B cell (primary cell): ENCODE data around the gene PSTPIP1. TPM values are rescaled to one million over a fixed set of nuclear protein-coding genes. Genes with fewer than 3 reads are reported as not detected.

Experiments used
- ATAC-seq: fragments of 200-7000 bp; cut with Tn5 transposase; one replicate; pipeline ENCODE4 v1.10.0; 2021; ENCODE audit warnings: low read depth, mild to moderate bottlenecking, moderate number of reproducible peaks, moderate library complexity
- CTCF ChIA-PET: fragments of 350-600 bp; sonication (Branson Sonifier 250); formaldehyde crosslinking; loops from one replicate; lab custom pipeline; 2021; ENCODE audit warnings: antibody characterized with exemption, inconsistent platforms; lab: Charles Lee
- POLR2A ChIA-PET: fragments of 350-600 bp; sonication (Branson Sonifier 250); formaldehyde crosslinking; loops from one replicate; lab custom pipeline; 2021; ENCODE audit warnings: antibody characterized with exemption; lab: Charles Lee
- DNase-seq: peaks from one replicate; pipeline ENCODE4 v3.0.0; 2013
- H2AFZ ChIP-seq: 2 replicates; pipeline ENCODE4 v1.6.1; 2012; ENCODE audit warnings: mild to moderate bottlenecking, low read depth, low read length; ENCODE audit not compliant: insufficient read depth, poor library complexity, severe bottlenecking
- H3K27ac ChIP-seq, 2 donors: 1 replicate in 1 of 2; 2 replicates in 1 of 2; pipeline ENCODE4 v1.5.1; 2012 to 2013; ENCODE audit warnings: low read length in 2 of 2, mild to moderate bottlenecking in 2 of 2, moderate library complexity in 1 of 2
- H3K27me3 ChIP-seq, 4 experiments: fragments of 200-600 bp in 1 of 4; sonication (generic) in 1 of 4; replicated peaks in 1 of 4; 1 replicate in 2 of 4; 2 replicates in 2 of 4; pipeline versions ENCODE4 v1.6.1 to v1.7.0; 2013 to 2016; ENCODE audit warnings: low read length in 3 of 4, mild to moderate bottlenecking in 2 of 4, mixed read lengths in 1 of 4, moderate library complexity in 1 of 4; ENCODE audit not compliant: insufficient read depth in 4 of 4, control insufficient read depth in 3 of 4; ENCODE audit errors: control extremely low read depth in 1 of 4
- H3K36me3 ChIP-seq, 2 experiments: replicated peaks in 1 of 2; 1 replicate in 1 of 2; 2 replicates in 1 of 2; pipeline versions ENCODE4 v1.6.1 to v1.7.1; 2013; ENCODE audit warnings: low read length in 1 of 2; ENCODE audit not compliant: insufficient read depth in 2 of 2, control insufficient read depth in 1 of 2; ENCODE audit errors: control extremely low read depth in 1 of 2, extremely low read depth in 1 of 2
- H3K4me1 ChIP-seq, 2 donors: fragments of 200-600 bp in 1 of 2; sonication (generic) in 1 of 2; 1 replicate in 1 of 2; 2 replicates in 1 of 2; pipeline versions ENCODE4 v1.5.1 to v1.6.1; 2013 to 2017; ENCODE audit warnings: low read length in 2 of 2; ENCODE audit not compliant: control insufficient read depth in 2 of 2, insufficient read depth in 2 of 2
- H3K4me2 ChIP-seq: replicated peaks from 2 replicates; pipeline ENCODE3; 2012; ENCODE audit warnings: mild to moderate bottlenecking, low read depth, low read length; ENCODE audit not compliant: poor library complexity, severe bottlenecking
- H3K4me3 ChIP-seq, 5 experiments: fragments of 200-600 bp in 1 of 5; sonication (generic) in 1 of 5; 1 replicate in 3 of 5; 2 replicates in 2 of 5; pipeline versions ENCODE4 v1.5.1 to v1.7.0; 2011 to 2016; ENCODE audit warnings: low read length in 4 of 5, mild to moderate bottlenecking in 4 of 5, low read depth in 2 of 5, control low read depth in 1 of 5, moderate library complexity in 1 of 5; ENCODE audit not compliant: insufficient read depth in 1 of 5; ENCODE audit errors: control extremely low read depth in 1 of 5, extremely low read depth in 1 of 5
- H3K79me2 ChIP-seq: fragments of 200-600 bp; sonication (generic); one replicate; pipeline ENCODE4 v1.6.0; 2016; ENCODE audit warnings: low read length; ENCODE audit not compliant: control insufficient read depth, insufficient read depth
- H3K9ac ChIP-seq: fragments of 200-600 bp; sonication (generic); 2 replicates; pipeline ENCODE4 v1.6.1; 2017; ENCODE audit warnings: mild to moderate bottlenecking, low read length, moderate library complexity
- H3K9me3 ChIP-seq, 3 donors: one replicate each; pipeline versions ENCODE4 v1.6.1 to v1.7.1; 2013; ENCODE audit warnings: low read length in 2 of 3; ENCODE audit not compliant: control insufficient read depth in 2 of 3, insufficient read depth in 1 of 3; ENCODE audit errors: control extremely low read depth in 1 of 3
- H4K20me1 ChIP-seq: 2 replicates; pipeline ENCODE4 v1.6.0; 2012; ENCODE audit warnings: mild to moderate bottlenecking, low read length; ENCODE audit not compliant: insufficient read depth, control insufficient read depth, poor library complexity, severe bottlenecking
- H3K27ac Mint-ChIP-seq: one replicate; pipeline ENCODE4 v1.8.0; 2021; ENCODE audit warnings: mixed read lengths
- H3K27me3 Mint-ChIP-seq: one replicate; pipeline ENCODE4 v1.8.0; 2021; ENCODE audit warnings: mixed read lengths
- H3K4me1 Mint-ChIP-seq: one replicate; pipeline ENCODE4 v1.8.0; 2021; ENCODE audit warnings: mixed read lengths
- H3K4me3 Mint-ChIP-seq: one replicate; pipeline ENCODE4 v1.8.0; 2021; ENCODE audit warnings: mixed read lengths
- H3K9me3 Mint-ChIP-seq: one replicate; pipeline ENCODE4 v1.8.0; 2022; ENCODE audit warnings: mixed read lengths; ENCODE audit not compliant: insufficient read depth
- CTCF ChIP-seq: fragments of 200-600 bp; IDR thresholded peaks from one replicate; pipeline ENCODE4 v1.8.0; 2022; ENCODE audit warnings: antibody characterized with exemption, mild to moderate bottlenecking
- EZH2 ChIP-seq: IDR thresholded peaks from 2 replicates; pipeline ENCODE4 v1.6.1; 2012; ENCODE audit warnings: borderline replicate concordance, low read depth, mild to moderate bottlenecking, moderate library complexity, low read length; ENCODE audit not compliant: insufficient read depth, poor library complexity, severe bottlenecking
- WGBS: methylation state at CpG from one replicate; pipeline ENCODE4 v1.1.5; 2013; ENCODE audit warnings: missing lambda C conversion rate; ENCODE audit not compliant: insufficient coverage; 5-methylcytosine and 5-hydroxymethylcytosine counted together
- intact Hi-C: fragments of 100-400 bp; cut with micrococcal nuclease; formaldehyde crosslinking; loops from one replicate; pipeline ENCODE4 v1.10.0; 2022
- polyA plus RNA-seq: library from polyadenylated mRNA; depleted of rRNA; stranded (reverse); fragments of >200 nt; gene quantifications from 2 replicates; pipeline ENCODE4 v1.2.3, GENCODE V29; 2012
- total RNA-seq, 2 donors: library from RNA; stranded (reverse); fragments of 120-200 nt in 1 of 2; gene quantifications; 1 replicate in 1 of 2; 2 replicates in 1 of 2; pipeline versions ENCODE4 v1.2.3 to v1.2.4, GENCODE V29; 2013 to 2022

The PSTPIP1 gene
- total and polyA plus RNA-seq, 2 donors (not counting 1 experiment from before 2014, with no cell fraction given): 69.0 to 79.3 TPM

- ChIA-PET CTCF (interaction anchor here (0.8 kb wide), 1 partner anchor 43 kb away, joined by 3 read pairs; no protein-coding TSS in a partner anchor), POLR2A (no interaction called here)
- ATAC-seq (no peak), DNase-seq (no peak)
- Histone ChIP-seq H3K4me1 (peaks cover 70 to 88% of the 10 kb centered on the region in 2 donors), H3K4me3 (no peak overlapping the region), H2AFZ (no peak overlapping the region), H3K27ac (peak overlapping the region; percentile 2 to 84), H3K36me3 (peaks cover 0 to 21% of the 10 kb centered on the region in 2 experiments), H4K20me1 (peaks cover 38% of the 10 kb centered on the region), H3K27me3 (no peaks in the 10 kb centered on the region), H3K9ac (no peak overlapping the region), H3K79me2 (peaks cover 96% of the 10 kb centered on the region), H3K9me3 (no peaks in the 10 kb centered on the region), H3K4me2 (peak overlapping the region; percentile 20)
- Mint-ChIP-seq H3K9me3 (no peaks in the 10 kb centered on the region), H3K4me1 (peaks cover 81% of the 10 kb centered on the region), H3K4me3 (no peak overlapping the region), H3K27ac (peak overlapping the region; percentile 42), H3K27me3 (no peaks in the 10 kb centered on the region)
- no CpG with 5 or more reads among the region's 2 CpGs for WGBS
- TF ChIP-seq CTCF (no peak), EZH2 (no peak)
- intact Hi-C loops: no loop called here
These were observed 69.1 kb downstream of the PSTPIP1 start for GRCh38 chr15:77064063-77064462.

- H3K27ac Mint-ChIP-seq: peak overlapping the region; percentile 62
- Histone ChIP-seq H3K9me3 (no peaks in the 10 kb centered on the region), H3K9ac (no peak overlapping the region), H3K36me3 (peaks cover 0 to 21% of the 10 kb centered on the region in 2 experiments), H2AFZ (no peak overlapping the region), H3K4me2 (peak overlapping the region; percentile 20), H3K27ac (peak overlapping the region; percentile 2 to 84), H3K4me1 (peaks cover 73 to 90% of the 10 kb centered on the region in 2 donors), H3K79me2 (peaks cover 96% of the 10 kb centered on the region), H4K20me1 (peaks cover 35% of the 10 kb centered on the region), H3K27me3 (no peaks in the 10 kb centered on the region), H3K4me3 (no peak overlapping the region)
- no peak for ATAC-seq
- ChIA-PET POLR2A (no interaction called here), CTCF (no interaction called here)
- no peaks in the 10 kb centered on the region for H3K9me3 Mint-ChIP-seq
- peak overlapping the region; percentile 29 for H3K4me3 Mint-ChIP-seq
- peaks cover 80% of the 10 kb centered on the region for H3K4me1 Mint-ChIP-seq
- H3K27me3 Mint-ChIP-seq: no peaks in the 10 kb centered on the region
- TF ChIP-seq EZH2: no peak
- TF ChIP-seq CTCF: no peak
- peak; percentile 24 for DNase-seq
- intact Hi-C loops: loop anchor here (5.0 kb wide), 1 partner anchor 32 kb away; no protein-coding TSS in a partner anchor
- no CpG with 5 or more reads among the region's 6 CpGs for WGBS
These were observed 69.8 kb downstream of the PSTPIP1 start for GRCh38 chr15:77064539-77065308.
